Stimulated activated CD8-positive, alpha-beta memory T cell treated with anti-CD3 and anti-CD28 coated beads, Interleukin-4, amount 100 ng/mL, for 1 hour (primary cell): ENCODE results near the gene KCMF1.

ENCODE experiments used
- DNase-seq, 2 donors: peaks; one replicate each; pipeline ENCODE4 v3.0.0-alpha.2; 2020; ENCODE audit warnings: low read depth in 2 of 2, low spot score in 1 of 2

KCMF1 gene

DNA sequence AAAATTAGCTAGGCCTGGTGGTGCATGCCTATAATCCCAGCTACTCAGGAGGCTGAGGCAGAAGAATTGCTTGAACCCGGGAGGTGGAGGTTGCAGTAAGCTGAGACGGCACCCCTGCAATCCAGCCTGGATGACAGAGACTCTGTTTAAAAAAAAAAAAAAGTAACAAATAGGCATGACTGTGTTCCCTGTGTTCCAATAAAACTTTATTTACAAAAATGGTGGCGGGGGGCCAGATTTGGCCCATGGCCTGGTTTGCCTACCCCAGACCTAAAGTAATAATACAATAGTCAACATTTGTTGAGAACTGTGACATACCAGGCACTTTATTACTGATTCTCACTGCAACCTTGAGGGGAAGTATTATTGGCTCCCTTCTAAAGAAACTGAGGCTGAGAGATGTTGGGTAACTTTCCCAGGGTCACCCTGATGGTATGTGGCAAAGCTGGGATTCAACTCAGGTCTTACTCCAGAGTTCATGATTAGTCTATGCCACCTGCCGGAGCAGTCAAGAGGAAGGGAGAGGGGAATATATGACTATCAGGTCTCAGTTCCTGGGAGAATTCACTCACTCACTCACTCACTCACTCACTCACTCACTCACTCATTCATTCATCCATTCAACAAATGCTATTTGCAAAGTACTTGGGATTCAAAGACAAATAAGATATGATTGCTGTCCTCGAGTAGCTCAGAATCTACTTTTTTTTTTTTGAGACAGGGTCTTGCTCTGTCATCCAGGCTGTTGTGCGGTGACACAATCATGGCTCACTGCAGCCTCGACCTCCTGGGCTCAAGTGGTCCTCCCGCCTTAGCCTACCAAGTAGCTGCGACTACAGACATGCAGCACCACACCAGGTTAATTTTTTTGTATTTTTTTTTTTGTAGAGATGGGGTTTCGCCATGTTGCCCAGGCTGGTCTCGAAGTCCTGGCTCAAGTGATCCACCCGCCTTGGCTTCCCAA is 14.3 kb upstream of the KCMF1 start:
- DNase-seq, result no peak

DNA sequence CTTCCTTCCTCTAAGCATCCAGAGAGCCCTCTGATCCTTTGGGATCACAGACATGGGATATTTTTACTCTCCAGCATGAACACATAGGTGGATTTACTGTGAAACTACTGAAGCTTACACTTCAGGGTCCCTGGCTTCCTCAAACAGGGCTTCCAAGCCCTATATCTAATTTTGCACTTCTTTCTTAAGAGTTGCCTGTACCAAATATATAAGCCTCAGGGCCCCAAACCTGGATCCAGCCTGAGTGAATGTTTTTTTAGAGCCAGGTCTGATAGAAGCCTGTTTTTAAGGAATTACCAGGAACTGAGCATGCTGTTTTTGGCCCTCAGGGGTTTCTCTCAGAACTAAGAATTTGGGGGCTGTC is 13.2 kb upstream of the KCMF1 start:
- no peak for DNase-seq

GRCh38 chr2:84958135-84959059 is 12.6 kb upstream of the KCMF1 start:
- no peak for DNase-seq

DNA sequence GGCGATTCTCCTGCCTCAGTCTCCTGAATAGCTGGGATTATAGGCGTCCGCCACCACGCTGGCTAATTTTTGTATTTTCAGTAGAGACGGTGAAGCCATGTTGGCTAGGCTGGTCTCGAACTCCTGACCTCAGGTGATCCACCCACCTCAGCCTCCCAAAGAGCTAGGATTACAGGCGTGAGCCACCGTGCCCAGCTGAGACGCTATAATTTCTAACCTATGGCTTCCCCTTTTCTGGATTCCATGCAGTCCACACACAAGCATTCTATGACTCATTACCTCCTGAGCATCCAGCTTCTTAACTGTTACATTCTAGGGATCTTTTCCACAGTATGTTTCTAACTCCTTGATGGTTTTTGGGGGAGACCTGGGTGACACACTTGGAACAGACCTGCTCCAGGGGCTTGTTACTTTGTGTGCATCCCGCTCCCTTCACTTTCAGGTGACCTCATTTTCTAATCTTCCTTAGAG is 11.8 kb upstream of the KCMF1 start:
- DNase-seq, result no peak

DNA sequence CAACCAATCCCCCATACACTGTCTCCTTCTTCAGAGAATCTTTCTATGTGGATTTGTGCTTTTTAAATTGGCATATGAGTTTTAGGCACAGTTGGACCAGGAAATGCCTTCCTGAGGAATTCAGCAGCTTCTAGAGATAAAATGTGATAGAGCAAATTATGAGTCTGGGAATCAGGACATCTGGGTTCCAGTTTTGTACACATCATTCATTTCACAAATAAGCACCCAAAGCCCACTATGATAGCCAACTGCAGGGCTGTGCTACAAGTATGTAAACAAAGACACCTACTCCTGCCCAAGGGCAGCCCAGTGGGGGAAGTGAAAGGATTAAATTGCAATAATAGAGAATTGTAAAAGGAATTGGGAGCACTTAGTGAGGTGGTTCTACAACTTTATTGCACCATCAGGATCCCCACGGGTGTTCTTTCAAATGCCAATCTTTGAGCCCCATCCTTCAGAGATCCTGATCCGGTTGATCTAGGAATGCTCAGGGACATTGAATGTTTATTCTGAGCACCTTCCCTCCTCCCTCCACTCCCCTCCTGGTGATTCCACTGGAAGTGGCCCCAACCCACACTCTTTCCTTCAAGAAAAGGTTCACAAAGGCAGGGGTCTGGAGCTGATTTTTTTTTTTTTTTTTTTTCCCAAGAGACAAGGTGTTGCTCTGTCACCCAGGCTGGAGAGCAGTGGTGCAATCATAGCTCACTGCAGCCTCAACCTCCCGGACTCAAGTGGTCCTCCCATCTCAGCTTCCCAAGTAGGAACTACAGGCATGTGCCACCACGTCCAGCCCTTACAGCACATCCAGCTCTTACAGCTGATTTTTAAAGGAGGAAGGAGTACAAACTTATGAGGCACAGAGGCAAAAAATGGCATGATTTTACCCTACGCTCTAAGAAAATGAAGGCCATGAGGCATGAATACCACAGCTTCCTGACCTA is 11.1 kb upstream of the KCMF1 start:
- no peak for DNase-seq

DNA sequence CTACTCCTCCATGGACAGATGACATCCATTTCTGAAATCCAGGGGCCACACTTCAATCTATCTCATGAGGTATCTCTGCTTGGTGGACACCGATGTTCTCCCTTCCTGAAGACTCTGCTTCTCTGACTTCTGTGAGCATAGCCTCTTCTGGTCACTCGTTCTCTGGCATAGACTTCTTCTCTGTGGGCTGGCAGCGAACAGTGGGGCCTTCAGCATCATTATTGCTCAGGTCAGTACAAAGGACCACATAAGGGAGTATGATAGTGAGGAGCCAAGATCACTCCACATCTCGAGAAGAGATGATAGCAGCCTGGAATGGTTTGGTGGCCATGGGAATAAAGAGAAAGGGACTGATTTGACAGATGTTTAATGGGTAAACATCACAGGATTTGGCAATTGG is 8.0 kb upstream of the KCMF1 start:
- no peak for DNase-seq

DNA sequence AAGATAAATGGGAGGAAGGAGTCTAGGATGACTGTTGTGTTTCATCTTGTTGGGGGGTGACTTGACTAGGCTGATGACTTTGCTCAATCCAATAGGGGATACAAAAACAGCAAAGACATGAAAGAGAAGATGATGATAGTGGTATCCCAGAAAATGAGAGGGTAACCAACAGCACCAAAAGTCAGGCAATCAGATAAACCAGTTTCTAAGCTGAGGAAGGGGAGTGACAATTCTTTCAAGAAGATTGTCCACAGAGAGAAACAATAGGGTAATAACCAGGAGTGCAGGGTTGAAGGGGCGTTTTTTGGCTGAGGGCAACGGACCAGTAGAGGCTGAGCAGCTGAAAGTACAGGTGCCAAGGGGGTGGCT is 7.7 kb upstream of the KCMF1 start:
- no peak for DNase-seq

DNA sequence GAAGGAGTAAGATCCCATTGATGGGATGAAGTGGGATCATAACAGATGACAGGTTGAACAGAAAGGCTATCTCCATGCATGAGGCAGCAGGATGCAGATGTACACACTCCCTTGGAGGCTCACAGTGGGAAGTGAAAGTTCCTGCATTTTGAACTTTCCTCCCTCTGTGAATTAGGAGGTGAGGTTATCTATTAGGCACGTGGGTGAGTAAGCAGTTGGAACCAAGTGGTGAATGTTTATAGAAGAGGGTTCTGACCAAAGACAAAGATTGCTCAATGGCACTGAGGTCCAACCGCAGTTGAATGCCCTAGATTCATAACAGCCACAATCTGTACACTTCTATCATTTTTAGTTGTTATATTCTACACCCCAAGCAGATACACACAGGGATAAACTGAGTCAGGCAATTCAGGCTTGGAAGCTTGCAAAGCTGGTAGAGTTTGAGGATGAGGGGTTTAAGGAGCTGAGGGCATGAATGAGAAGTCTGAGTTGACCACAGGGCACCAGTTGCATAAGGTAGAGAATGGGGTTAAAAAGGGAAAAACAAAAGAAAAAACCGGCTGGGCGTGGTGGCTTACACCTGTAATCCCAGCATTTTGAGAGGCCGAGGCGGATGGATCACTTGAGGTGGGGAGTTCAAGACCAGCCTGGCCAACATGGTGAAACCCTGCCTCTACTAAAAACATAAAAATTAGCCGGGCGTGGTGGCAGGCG is 7.1 kb upstream of the KCMF1 start:
- DNase-seq, result no peak

DNA sequence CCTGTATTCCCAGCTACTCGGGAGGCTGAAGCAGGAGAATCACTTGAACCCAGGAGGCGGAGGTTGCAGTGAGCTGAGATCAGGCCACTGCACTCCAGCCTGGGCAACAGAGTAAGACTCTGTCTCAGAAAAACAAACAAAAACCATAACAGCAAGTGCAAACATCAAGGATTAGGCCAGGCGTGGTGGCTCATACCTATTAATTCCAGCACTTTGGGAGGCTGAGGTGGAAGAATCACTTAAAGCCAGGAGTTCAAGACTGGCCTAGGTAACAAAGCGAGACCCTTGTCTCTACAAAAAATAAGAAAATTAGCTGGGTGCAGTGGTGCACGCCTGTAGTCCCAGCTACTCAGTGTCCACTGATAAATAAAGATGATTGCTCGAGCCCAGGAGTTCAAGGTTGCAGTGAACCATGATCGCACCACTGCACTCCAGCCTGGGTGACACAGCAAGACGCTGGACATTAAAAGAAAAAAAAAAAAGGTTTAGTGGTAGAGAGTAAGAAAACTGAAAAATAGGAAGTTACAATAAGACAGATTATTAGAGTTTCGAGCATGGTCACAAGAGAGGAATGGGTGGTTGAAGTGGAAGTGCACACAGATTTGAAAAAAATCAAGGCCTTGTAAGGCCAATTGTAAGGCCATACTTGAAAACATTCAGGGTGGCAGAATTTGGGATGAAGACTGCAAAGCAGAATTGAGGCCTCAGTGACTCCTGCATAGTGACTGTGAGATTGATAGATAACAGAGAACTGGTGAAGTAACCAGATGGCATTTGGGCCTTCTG is 6.4 kb upstream of the KCMF1 start:
- DNase-seq, result no peak

DNA sequence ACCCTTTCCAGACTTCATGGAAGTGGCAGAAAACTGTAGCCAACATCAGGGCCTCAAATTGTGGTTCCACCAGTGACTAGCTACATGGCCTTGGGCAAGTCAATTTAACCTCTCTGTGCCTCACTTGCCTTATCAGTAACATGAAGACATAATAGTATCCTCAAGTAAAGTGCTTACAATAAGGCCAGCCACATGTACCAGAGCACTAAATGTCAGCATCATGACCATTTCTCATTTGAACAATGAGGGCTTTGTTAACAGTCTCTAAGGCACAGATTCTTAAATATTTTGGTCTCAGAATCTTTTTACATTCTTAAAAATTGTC is 5.8 kb upstream of the KCMF1 start:
- DNase-seq, result no peak

DNA sequence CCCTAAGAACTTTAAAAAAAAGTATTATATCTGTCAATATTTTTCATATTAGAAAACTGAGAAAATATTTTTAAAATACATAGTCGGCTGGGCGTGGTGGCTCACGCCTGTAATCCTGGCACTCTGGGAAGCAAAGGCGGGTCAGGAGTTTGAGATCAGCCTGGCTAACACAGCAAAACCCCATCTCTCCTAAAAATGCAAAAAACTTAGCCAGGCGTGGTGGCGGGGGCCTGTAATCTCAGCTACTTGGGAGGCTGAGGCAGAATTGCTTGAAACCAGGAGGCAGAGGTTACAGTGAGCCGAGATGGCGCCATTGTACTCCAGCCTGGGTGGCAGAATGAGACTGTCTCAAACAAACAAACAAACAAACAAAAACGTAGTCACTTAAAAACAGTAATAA is 5.1 kb upstream of the KCMF1 start:
- DNase-seq, result no peak

DNA sequence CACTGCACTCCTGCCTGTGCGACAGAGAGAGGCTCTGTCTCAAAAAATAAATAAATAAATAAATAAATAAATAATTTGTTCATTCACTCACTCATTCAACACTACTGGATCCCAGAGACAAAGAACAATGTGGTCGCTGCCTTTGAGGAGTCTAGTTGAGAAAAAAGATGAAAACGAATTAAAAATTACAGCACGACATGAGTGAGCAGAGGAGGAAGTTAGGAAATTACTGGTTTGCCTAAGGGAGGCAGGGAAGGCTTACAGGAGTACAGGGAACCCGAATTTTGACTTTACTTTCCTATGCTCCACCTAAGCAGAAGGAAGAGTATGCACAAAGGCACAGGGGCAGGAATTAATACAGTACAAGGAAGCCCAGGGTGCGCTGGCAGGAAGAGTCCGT is 4.2 kb upstream of the KCMF1 start:
- no peak for DNase-seq

DNA sequence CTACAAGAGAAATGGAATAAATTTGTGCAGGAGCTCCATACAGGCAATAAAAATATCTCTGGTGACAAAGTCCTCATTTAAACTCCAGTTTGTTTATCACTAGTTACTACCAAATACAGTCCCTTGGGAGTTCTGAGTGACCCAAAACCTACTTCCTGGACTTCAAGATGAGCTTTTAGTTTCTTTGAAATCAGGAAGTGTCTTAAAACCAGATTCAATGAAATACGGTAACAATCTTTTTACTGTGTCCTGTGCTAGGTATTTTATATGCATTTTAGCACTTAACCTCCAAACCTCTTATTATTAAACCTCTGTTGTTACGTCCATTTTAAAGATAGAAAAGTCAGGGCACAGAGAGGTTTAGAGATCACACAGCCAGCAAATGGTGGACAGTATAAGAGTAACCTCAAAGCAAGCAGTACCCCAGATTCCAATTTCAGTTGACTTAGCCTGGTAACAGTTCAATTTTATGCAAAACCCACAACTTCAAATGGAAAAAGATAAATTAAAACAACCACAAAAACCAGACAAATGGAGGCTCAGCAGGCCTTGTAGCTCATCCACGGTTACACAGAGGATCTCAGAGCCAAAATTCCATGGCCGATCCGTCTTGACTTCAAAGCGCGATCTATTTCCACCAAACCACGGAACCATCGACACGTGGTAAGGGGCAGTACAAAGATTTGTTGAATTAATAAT is 1.3 kb upstream of the KCMF1 start:
- no peak for DNase-seq

- DNase-seq, result peak; percentile 5 to 22
Measured at GRCh38 chr2:84970210-84970867, 622 bp upstream of the KCMF1 start.

DNA sequence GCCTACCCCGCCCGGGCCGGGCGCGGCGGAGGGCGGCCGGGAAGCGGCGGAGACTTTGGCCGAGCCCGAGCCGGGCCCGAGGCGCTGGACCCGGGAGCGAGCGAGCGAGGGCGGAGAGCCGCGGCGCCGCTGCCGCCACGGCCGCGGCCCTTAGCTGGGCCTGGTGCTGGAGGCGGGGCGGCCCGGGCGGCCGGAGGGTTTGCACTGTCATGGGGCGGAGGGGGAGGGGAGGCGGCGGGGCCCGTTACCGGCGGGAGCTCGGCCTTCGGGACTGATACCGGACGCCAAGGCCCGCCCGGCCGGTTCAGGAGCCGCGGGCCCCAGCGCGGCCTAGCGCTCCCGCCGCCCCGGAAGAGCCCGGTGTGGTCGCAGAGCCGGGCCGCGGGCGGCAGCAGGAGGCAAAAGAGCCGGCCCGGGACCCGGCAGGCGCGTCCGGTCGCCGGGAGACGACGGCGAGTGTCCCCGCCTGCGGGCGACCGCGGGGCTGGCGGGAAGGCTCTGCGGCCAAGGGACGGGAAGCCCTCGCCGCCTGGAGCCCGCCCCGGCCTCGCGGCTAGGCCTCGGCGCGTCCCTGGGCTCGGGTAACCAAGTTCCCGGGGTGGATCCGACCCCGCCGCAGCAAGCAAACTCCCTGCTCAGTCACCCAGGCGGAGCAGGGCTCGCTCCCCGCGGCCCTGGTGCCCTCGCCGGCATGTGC is 697 bp downstream of the KCMF1 start:
- DNase-seq, result peak; percentile 32 to 46

DNA sequence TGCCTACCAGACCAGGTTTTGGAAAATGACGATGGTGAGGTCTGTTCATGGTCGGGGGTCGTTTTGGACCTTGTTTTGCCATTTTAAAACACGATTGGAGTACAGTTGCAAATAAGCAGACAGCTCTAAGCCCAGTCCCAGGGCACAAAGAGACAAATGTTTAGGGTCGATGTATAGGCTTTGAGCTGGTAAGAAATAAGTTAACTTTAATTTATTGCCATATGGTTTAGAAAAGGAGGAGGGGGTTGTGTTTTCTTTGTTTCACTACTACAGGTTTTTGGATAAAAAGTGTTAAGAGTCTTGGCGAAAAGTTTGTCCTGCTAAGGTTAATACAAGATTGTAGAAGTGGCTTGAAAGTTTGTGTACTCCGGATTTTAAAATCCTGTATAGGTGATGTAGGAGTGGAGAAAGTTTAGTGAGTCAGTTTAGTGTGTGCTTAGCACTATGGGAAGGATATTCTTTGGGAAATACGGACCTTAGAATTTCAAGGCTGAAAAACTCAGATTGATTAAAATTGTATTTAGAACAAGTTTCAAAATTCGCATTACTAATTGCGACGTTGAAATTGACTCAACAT is 1.3 kb downstream of the KCMF1 start:
- DNase-seq, result no peak

DNA sequence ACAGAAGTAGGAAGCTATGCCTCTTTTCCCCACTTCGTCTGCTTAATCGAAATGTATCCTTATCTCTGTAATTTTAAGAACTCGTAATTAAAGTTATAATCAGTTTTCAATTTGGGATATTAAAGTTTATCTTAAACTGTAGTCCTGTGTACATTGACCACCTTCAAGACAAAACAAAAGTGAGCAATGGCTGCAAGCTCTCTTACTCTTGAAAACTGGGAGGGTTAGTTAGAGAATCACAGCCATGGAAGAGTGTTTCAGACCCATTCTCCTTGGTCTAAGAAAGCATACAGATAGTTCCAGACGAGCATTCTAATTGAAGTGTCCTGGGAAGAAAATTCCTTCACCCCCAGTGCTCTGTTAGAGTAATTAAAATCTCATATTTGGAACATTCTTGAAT is 2.0 kb downstream of the KCMF1 start:
- DNase-seq, result no peak
